Colonic mucosa (tissue), 4 donors: Measurements from ENCODE around the gene IGF2R. TPM values are rescaled to one million over a fixed set of nuclear protein-coding genes. Genes with fewer than 3 reads are reported as not detected.
"Not testable (repeated sequence)": the region's sequence is repeated elsewhere in the genome, so short reads cannot be mapped to it uniquely, and the experiment has no call there.

Experiments
- DNase-seq: peaks from one replicate; pipeline ENCODE4 v3.0.0-alpha.2; 2020
- H3K27ac ChIP-seq: fragments of 200-600 bp; one replicate; pipeline ENCODE4 v1.8.0; 2021
- H3K27me3 ChIP-seq: fragments of 200-600 bp; one replicate; pipeline ENCODE4 v1.8.0; 2021
- H3K36me3 ChIP-seq: fragments of 200-600 bp; one replicate; pipeline ENCODE4 v1.8.0; 2021
- H3K4me1 ChIP-seq: fragments of 200-600 bp; one replicate; pipeline ENCODE4 v1.8.0; 2021; ENCODE audit warnings: mild to moderate bottlenecking
- H3K4me3 ChIP-seq: fragments of 200-600 bp; one replicate; pipeline ENCODE4 v1.8.0; 2021
- H3K9ac ChIP-seq, 2 donors: one replicate each; pipeline ENCODE4 v1.7.0; 2013; ENCODE audit warnings: control low read depth in 2 of 2, low read depth in 2 of 2, low read length in 2 of 2
- H3K9me3 ChIP-seq: fragments of 200-600 bp; one replicate; pipeline ENCODE4 v1.8.0; 2021
- CTCF ChIP-seq: fragments of 200-600 bp; IDR thresholded peaks from one replicate; pipeline ENCODE4 v1.8.0; 2022; ENCODE audit warnings: antibody characterized with exemption, mild to moderate bottlenecking
- intact Hi-C: fragments of 100-400 bp; cut with DNase I; formaldehyde crosslinking; loops from one replicate; pipeline ENCODE4 v1.14.1; 2022
- total RNA-seq, 2 donors: library from RNA; stranded (reverse); fragmentation: NEBNext Ultra II Directional in 1 of 2; extraction: Animal tissue kit (Norgen Biotek cat#: 25700) in 1 of 2; gene quantifications; one replicate each; pipeline ENCODE4 v1.2.1, GENCODE V29; 2021
- donor health status: healthy.
- donor health status: DM: no; HTN: no; CAD: no.
- donor health status: DM: no; HTN: no; CAD: no.

Gene IGF2R
- total RNA-seq, 2 donors from 2014 or later = 73.8 to 84.4 TPM

- Histone ChIP-seq H3K27me3 (no peaks in the 10 kb centered on the region), H3K4me3 (no peak overlapping the region), H3K27ac (no peak overlapping the region), H3K36me3 (no peaks in the 10 kb centered on the region), H3K9me3 (no peaks in the 10 kb centered on the region), H3K9ac (no peak overlapping the region), H3K4me1 (no peaks in the 10 kb centered on the region)
- intact Hi-C loops = no loop called here
- DNase-seq = no peak
- no peak for TF ChIP-seq CTCF
These were observed 153.9 kb downstream of the IGF2R start for GRCh38 chr6:160122744-160123143.

GRCh38 chr6:160124007-160124406 lies 155.1 kb downstream of the IGF2R start:
- no peak overlapping the region for H3K9ac ChIP-seq
- H3K4me3 ChIP-seq = no peak overlapping the region

GRCh38 chr6:160124605-160125004 lies 155.7 kb downstream of the IGF2R start:
- no peak for TF ChIP-seq CTCF
- Histone ChIP-seq H3K27me3 (no peaks in the 10 kb centered on the region), H3K36me3 (no peaks in the 10 kb centered on the region), H3K4me1 (no peaks in the 10 kb centered on the region), H3K9me3 (no peaks in the 10 kb centered on the region), H3K4me3 (no peak overlapping the region), H3K9ac (no peak overlapping the region), H3K27ac (no peak overlapping the region)
- intact Hi-C loops = no loop called here
- DNase-seq = no peak

More at GRCh38 chr6:160124007-160124406, 155.1 kb downstream of the IGF2R start:
- no peaks in the 10 kb centered on the region for H3K9me3 ChIP-seq
- no peak overlapping the region for H3K27ac ChIP-seq
- intact Hi-C loops = no loop called here
- no peaks in the 10 kb centered on the region for H3K4me1 ChIP-seq
- DNase-seq = no peak
- no peaks in the 10 kb centered on the region for H3K27me3 ChIP-seq
- H3K36me3 ChIP-seq = no peaks in the 10 kb centered on the region
- TF ChIP-seq CTCF = no peak

- H3K27me3 ChIP-seq, H3K9me3 ChIP-seq, H3K4me3 ChIP-seq, H3K27ac ChIP-seq, H3K4me1 ChIP-seq, DNase-seq, intact Hi-C loops, H3K9ac ChIP-seq, H3K36me3 ChIP-seq: not testable (repeated sequence)
These were observed 156.2 kb downstream of the IGF2R start for GRCh38 chr6:160125105-160125504.

GRCh38 chr6:160127270-160128124 lies 158.6 kb downstream of the IGF2R start:
- DNase-seq = no peak
- H3K27me3 ChIP-seq = no peaks in the 10 kb centered on the region
- no peak overlapping the region for H3K4me3 ChIP-seq
- H3K9me3 ChIP-seq = no peaks in the 10 kb centered on the region
- H3K36me3 ChIP-seq = no peaks in the 10 kb centered on the region
- no peak overlapping the region for H3K27ac ChIP-seq
- no peaks in the 10 kb centered on the region for H3K4me1 ChIP-seq
- no peak for TF ChIP-seq CTCF
- no peak overlapping the region for H3K9ac ChIP-seq
- intact Hi-C loops = no loop called here

GRCh38 chr6:160128125-160128683 lies 159.3 kb downstream of the IGF2R start:
- no peaks in the 10 kb centered on the region for H3K4me1 ChIP-seq
- no peak overlapping the region for H3K9ac ChIP-seq
- H3K27me3 ChIP-seq = no peaks in the 10 kb centered on the region
- H3K36me3 ChIP-seq = no peaks in the 10 kb centered on the region
- H3K9me3 ChIP-seq = no peaks in the 10 kb centered on the region
- intact Hi-C loops = no loop called here
- H3K27ac ChIP-seq = no peak overlapping the region
- DNase-seq = no peak
- TF ChIP-seq CTCF = no peak
- no peak overlapping the region for H3K4me3 ChIP-seq
